Loucy (cell line): Measurements from ENCODE around the gene ALKBH5.

Experiments
- H2AFZ ChIP-seq: fragments of 200-600 bp; sonication (generic); 2 replicates; pipeline ENCODE4 v1.6.0; 2016; ENCODE audit warnings: antibody characterized with exemption, mild to moderate bottlenecking, low read length, moderate library complexity
- H3F3A ChIP-seq: fragments of 200-600 bp; 2 replicates; pipeline ENCODE4 v1.6.0; 2016; ENCODE audit warnings: antibody characterized with exemption, low read depth, mild to moderate bottlenecking
- H3K27me3 ChIP-seq: fragments of 200-600 bp; sonication (generic); 2 replicates; pipeline ENCODE4 v1.6.1; 2014; ENCODE audit warnings: low read length, mild to moderate bottlenecking; ENCODE audit not compliant: insufficient read depth, poor library complexity, severe bottlenecking
- H3K36me3 ChIP-seq: fragments of 200-600 bp; sonication (generic); 2 replicates; pipeline ENCODE4 v1.6.1; 2016; ENCODE audit warnings: low read length; ENCODE audit not compliant: insufficient read depth
- H3K4me1 ChIP-seq: fragments of 200-600 bp; sonication (generic); 2 replicates; pipeline ENCODE4 v1.5.1; 2014; ENCODE audit warnings: low read length, mild to moderate bottlenecking; ENCODE audit not compliant: insufficient read depth, poor library complexity, severe bottlenecking
- H3K4me2 ChIP-seq: fragments of 200-600 bp; sonication (generic); 2 replicates; pipeline ENCODE4 v1.6.0; 2014; ENCODE audit warnings: antibody characterized with exemption, low read length, low read depth, mild to moderate bottlenecking; ENCODE audit not compliant: poor library complexity, severe bottlenecking
- H3K4me3 ChIP-seq: fragments of 200-600 bp; sonication (generic); 2 replicates; pipeline ENCODE4 v1.5.1; 2014; ENCODE audit warnings: low read length, mild to moderate bottlenecking, mixed read lengths; ENCODE audit not compliant: poor library complexity, severe bottlenecking
- H3K79me2 ChIP-seq: fragments of 200-600 bp; sonication (generic); 2 replicates; pipeline ENCODE4 v1.6.1; 2014; ENCODE audit warnings: low read length; ENCODE audit not compliant: insufficient read depth
- H3K9ac ChIP-seq: fragments of 200-600 bp; sonication (generic); 2 replicates; pipeline ENCODE4 v1.6.0; 2014; ENCODE audit warnings: mild to moderate bottlenecking, low read depth, low read length, moderate library complexity; ENCODE audit not compliant: poor library complexity, severe bottlenecking
- H3K9me2 ChIP-seq: fragments of 200-600 bp; sonication (generic); replicated peaks from 2 replicates; pipeline ENCODE4 v1.6.1; 2016; ENCODE audit warnings: low read depth, low read length, mixed read lengths
- H3K9me3 ChIP-seq: fragments of 200-600 bp; sonication (generic); 2 replicates; pipeline ENCODE4 v1.6.1; 2014; ENCODE audit warnings: mild to moderate bottlenecking, antibody characterized with exemption, low read length, low read depth; ENCODE audit not compliant: insufficient read depth
- H4K20me1 ChIP-seq: fragments of 200-600 bp; sonication (generic); 2 replicates; pipeline ENCODE4 v1.6.0; 2014; ENCODE audit warnings: antibody characterized with exemption, low read length, mild to moderate bottlenecking; ENCODE audit not compliant: insufficient read depth, poor library complexity, severe bottlenecking
- EZH2phosphoT487 ChIP-seq: fragments of 200-600 bp; IDR thresholded peaks from 2 replicates; pipeline ENCODE4 v1.6.1; 2018; ENCODE audit warnings: antibody characterized with exemption, mild to moderate bottlenecking, moderate library complexity, borderline replicate concordance
- TF ChIP-seq, protein P1 (sequence below): fragments of 200-600 bp; sonication (generic); conservative IDR thresholded peaks from 2 replicates; pipeline ENCODE4 v1.5.1; 2014; ENCODE audit warnings: mild to moderate bottlenecking, antibody characterized with exemption, low read length

Gene ALKBH5

DNA sequence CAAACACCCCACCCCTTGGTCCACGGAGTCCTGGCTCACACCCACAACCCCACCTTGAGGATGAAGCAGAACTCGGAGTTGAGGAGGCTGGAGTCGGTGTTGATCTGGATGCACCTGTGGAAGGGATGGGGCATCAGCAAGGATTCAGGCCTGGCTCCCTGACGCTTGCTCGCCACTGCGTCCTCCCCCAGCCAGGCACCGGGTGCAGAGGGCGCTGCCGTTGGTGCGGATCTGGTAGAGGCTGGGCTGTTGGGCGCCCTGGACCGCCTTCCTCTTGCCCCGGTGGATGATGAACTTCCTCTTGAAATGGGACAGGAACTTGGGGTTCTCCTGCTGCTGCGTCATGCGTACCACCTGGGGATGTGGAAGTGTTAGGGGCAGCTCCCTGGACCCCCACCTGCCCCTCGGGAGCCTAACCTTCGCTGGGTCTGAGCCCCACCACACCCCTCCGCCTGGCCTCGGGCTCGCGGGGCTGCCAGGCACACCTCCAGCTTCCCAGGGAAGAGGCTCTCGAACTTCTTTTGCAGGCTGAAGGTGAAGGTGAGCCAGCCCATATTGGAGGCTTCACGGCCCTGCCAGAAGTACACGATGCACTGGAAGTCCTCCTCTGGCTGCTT is 62.6 kb downstream of the ALKBH5 start:
- no peaks in the 10 kb centered on the region for H3K27me3 ChIP-seq
- no peaks in the 10 kb centered on the region for H3K9me3 ChIP-seq
- peaks cover 54% of the 10 kb centered on the region; the same call in 1 of the 2 replicates for H3K36me3 ChIP-seq
- TF ChIP-seq, protein P1, sequence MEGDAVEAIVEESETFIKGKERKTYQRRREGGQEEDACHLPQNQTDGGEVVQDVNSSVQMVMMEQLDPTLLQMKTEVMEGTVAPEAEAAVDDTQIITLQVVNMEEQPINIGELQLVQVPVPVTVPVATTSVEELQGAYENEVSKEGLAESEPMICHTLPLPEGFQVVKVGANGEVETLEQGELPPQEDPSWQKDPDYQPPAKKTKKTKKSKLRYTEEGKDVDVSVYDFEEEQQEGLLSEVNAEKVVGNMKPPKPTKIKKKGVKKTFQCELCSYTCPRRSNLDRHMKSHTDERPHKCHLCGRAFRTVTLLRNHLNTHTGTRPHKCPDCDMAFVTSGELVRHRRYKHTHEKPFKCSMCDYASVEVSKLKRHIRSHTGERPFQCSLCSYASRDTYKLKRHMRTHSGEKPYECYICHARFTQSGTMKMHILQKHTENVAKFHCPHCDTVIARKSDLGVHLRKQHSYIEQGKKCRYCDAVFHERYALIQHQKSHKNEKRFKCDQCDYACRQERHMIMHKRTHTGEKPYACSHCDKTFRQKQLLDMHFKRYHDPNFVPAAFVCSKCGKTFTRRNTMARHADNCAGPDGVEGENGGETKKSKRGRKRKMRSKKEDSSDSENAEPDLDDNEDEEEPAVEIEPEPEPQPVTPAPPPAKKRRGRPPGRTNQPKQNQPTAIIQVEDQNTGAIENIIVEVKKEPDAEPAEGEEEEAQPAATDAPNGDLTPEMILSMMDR, result no peak
- no peak for TF ChIP-seq EZH2phosphoT487
- H3K9me2 ChIP-seq, result no peaks in the 10 kb centered on the region
- H4K20me1 ChIP-seq, result no peaks in the 10 kb centered on the region
- no peaks in the 10 kb centered on the region for H3F3A ChIP-seq
- no peaks in the 10 kb centered on the region for H3K4me1 ChIP-seq
- no peaks in the 10 kb centered on the region for H3K79me2 ChIP-seq
- H3K4me2 ChIP-seq, result no peak overlapping the region
- H3K4me3 ChIP-seq, result no peak overlapping the region
- no peak overlapping the region for H3K9ac ChIP-seq
- no peak overlapping the region for H2AFZ ChIP-seq

DNA sequence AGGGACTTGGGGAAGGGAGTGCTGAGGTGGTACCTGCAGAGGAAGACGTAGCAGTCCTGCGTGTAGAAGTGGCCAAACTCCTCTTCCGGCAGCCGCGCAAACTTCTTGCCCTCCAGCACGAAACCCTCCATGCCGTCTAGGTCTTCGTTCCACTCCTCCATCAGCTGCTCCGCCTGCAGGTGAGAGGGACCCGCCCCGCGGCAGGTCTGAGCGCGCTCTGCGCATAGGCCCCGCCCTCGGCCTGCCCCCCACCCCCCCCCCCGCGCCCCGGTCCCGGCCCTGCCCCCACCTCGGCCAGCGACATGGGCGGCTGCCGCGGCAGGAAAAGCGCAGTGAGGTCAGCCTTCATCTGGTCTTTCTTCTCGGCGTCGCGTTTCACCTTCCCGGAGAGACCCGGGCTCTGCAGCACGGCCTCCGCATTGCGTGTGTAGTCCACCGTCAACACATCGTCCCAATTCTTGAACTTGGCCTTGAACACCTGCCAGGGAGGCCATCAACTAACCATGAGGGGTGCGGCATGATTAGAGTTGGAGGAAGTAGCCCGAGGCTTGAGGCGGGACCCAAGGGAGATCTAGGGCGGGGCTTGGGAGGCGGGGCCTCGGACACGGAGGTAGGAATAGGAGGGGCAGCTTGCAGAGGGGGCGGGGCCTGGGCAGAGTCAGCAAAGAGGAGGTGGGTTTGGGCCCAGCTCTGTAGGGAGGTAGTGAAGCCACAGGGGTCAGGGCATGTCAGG is 63.4 kb downstream of the ALKBH5 start:
- TF ChIP-seq, protein P1, result no peak
- no peak for TF ChIP-seq EZH2phosphoT487
- H3K9ac ChIP-seq, result no peak overlapping the region
- peaks cover 55% of the 10 kb centered on the region; the same call in 1 of the 2 replicates for H3K36me3 ChIP-seq
- no peaks in the 10 kb centered on the region for H3F3A ChIP-seq
- H3K9me2 ChIP-seq, result no peaks in the 10 kb centered on the region
- no peak overlapping the region for H3K4me3 ChIP-seq
- no peaks in the 10 kb centered on the region for H3K27me3 ChIP-seq
- H3K9me3 ChIP-seq, result no peaks in the 10 kb centered on the region
- H3K79me2 ChIP-seq, result no peaks in the 10 kb centered on the region
- H3K4me2 ChIP-seq, result no peak overlapping the region
- no peaks in the 10 kb centered on the region for H3K4me1 ChIP-seq
- no peaks in the 10 kb centered on the region for H4K20me1 ChIP-seq
- no peak overlapping the region for H2AFZ ChIP-seq

DNA sequence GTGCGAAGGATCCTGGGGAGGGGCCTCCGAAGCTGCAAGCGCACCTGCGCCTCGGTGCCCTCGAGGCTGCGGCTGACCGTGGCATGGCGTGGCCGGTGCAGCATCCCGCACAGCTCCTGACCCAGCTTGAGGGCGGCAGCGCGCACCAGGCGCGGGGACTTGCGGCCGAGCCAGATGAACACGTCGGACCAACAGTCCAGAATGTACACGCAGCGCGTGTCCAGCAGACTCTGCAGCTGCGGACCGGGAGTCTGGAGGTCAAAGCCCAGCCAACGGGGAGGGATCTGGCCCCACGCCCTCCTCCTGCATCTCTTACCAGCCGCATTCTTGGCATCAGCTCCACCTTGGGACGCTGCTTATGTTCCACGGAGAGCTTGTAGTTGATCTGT is 64.0 kb downstream of the ALKBH5 start:
- H3K36me3 ChIP-seq, result peaks cover 60% of the 10 kb centered on the region; the same call in 1 of the 2 replicates

More for the DNA sequence above, 64.0 kb downstream of the ALKBH5 start:
- no peak for TF ChIP-seq EZH2phosphoT487
- TF ChIP-seq, protein P1, result no peak
- Histone ChIP-seq H3K4me3 (no peak overlapping the region), H3K79me2 (no peaks in the 10 kb centered on the region), H4K20me1 (no peaks in the 10 kb centered on the region), H3K27me3 (no peaks in the 10 kb centered on the region), H3K9me2 (no peaks in the 10 kb centered on the region), H3K9me3 (no peaks in the 10 kb centered on the region), H3K4me2 (no peak overlapping the region), H3K4me1 (no peaks in the 10 kb centered on the region), H3F3A (no peaks in the 10 kb centered on the region), H2AFZ (no peak overlapping the region), H3K9ac (no peak overlapping the region)
